Muscle layer of colon (tissue), 2 donors: ENCODE results near the gene SGPL1.

ENCODE experiments used
- H3K27ac ChIP-seq: one replicate; pipeline ENCODE4 v1.7.0; 2013; ENCODE audit warnings: low read depth, mild to moderate bottlenecking, low read length, moderate library complexity
- H3K27me3 ChIP-seq, 2 donors: one replicate each; pipeline ENCODE4 v1.7.0; 2013; ENCODE audit warnings: low read length in 2 of 2, mild to moderate bottlenecking in 2 of 2; ENCODE audit not compliant: insufficient read depth in 2 of 2, control insufficient read depth in 1 of 2
- H3K36me3 ChIP-seq: one replicate; pipeline ENCODE4 v1.7.0; 2013; ENCODE audit warnings: mild to moderate bottlenecking, low read length; ENCODE audit not compliant: insufficient read depth
- H3K4me1 ChIP-seq: one replicate; pipeline ENCODE4 v1.7.0; 2013; ENCODE audit warnings: mild to moderate bottlenecking, low read length; ENCODE audit not compliant: insufficient read depth
- H3K4me3 ChIP-seq, 2 donors: one replicate each; pipeline ENCODE4 v1.7.0; 2013; ENCODE audit warnings: low read length in 2 of 2, low read depth in 1 of 2, mild to moderate bottlenecking in 1 of 2, moderate library complexity in 1 of 2
- H3K9ac ChIP-seq: one replicate; pipeline ENCODE4 v1.7.0; 2013; ENCODE audit warnings: low read length
- H3K9me3 ChIP-seq: one replicate; pipeline ENCODE4 v1.7.0; 2013; ENCODE audit warnings: mild to moderate bottlenecking, low read length
- donor health status: abdominal sarcoma.
- donor health status: Adenocarcinoma of cecum.

Gene SGPL1

DNA sequence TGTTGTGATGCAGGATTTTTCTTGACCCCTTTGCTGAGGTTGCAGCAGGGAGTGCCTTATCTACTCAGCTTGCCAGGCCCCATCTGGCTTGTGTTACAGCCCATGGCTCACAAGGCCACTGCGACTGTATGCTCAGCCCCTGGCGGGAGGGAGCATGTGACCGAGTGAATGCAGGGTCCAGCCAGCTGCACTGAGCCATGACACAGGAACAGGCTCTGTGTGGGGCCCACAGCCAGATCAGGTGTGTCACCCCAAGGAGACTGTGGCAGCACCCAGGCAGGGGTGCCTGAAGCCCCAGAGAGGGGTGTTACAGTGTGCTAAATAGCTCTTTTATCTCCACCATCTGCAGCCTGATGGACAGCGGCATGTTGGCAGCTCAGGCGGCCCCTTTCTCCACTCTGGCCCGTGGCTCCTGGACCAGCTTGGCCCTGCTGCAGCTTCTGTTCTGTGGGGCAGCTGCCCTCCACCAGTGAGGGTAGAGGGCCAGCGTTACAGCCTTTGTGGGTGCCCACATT is 75.2 kb downstream of the SGPL1 start:
- peaks cover 20% of the 10 kb centered on the region for H3K4me1 ChIP-seq
- H3K4me3 ChIP-seq: no peak overlapping the region
- no peak overlapping the region for H3K27ac ChIP-seq
- H3K36me3 ChIP-seq: no peaks in the 10 kb centered on the region
- no peaks in the 10 kb centered on the region for H3K27me3 ChIP-seq
- no peak overlapping the region for H3K9ac ChIP-seq
- H3K9me3 ChIP-seq: no peaks in the 10 kb centered on the region

DNA sequence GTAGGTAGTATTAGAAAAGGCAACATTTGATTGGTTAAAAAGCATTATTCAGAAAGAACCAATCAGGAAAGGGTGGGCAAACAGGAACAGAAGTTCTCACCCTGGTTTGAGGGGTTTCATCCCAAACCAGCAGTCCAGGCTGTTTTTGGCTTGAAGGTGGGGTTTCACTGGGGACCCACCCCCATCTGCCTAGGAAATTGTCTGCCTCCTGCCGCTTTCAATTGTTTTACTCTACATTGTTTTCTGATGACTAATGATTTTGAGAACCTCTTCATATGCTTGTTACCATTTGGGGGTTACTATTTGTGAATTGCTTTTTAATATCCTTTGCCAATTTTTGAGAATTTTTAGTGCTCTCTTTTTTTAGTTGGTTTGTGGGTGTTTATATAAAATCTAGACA is 75.9 kb downstream of the SGPL1 start:
- Histone ChIP-seq H3K27ac (no peak overlapping the region), H3K4me3 (no peak overlapping the region), H3K9me3 (no peaks in the 10 kb centered on the region), H3K4me1 (peaks cover 19% of the 10 kb centered on the region), H3K9ac (no peak overlapping the region), H3K27me3 (no peaks in the 10 kb centered on the region), H3K36me3 (no peaks in the 10 kb centered on the region)

DNA sequence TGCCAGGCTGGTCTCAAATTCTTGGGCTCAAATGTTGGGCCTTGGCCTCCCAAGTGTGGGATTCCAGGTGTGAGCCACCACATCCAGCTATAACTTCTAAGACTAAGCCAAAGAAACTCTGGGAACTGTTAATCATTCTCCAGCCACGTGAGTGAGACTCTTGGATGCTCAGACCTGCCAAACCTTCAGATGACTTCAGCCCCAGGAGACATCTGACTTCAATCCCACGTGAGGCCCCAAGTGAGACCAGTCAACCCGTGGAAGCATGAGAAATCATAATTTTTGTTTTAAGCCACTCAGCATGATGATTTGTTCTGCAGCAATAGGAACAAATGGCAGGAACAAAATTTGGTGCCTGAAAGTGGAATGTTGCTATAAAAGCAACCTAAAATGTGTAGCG is 76.9 kb downstream of the SGPL1 start:
- no peak overlapping the region for H3K9ac ChIP-seq
- no peaks in the 10 kb centered on the region for H3K27me3 ChIP-seq

DNA sequence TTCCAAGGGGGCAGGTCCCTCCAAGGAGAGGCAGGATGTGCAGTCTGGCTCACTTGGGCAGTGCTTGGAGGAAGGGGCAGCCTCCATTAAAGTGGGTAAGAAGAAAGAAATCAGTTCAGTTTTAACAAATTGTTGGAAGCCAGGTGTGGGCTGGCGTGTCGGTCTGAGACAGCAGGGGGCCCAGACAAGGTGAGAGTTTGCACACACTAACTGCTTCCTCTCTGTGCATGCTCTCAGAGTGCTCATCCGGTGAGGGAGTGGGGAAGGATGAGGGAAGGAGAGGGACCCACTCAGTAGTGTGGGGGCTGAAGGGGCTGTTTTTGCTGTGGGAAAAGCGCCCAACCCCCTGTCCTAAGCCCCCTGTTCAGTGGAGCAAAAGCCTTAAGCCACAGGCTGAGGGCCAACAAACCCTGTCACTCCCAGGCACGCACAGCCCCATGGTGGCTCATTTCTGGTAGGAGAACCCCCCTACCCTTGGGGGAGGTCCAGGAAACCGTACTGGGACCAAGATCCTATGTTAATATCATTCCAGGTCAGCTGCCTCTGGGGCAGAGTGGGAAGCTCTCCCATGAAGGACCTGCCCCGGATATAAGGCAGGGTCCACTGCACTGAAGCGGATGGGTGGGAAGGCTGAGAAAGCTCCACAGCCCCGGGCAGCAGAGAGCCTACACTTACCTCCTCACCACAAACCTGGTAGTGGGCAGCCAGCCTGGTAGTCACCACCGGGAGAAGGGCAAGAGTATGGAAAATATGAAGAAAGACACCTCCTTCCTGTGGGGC is 77.7 kb downstream of the SGPL1 start:
- no peaks in the 10 kb centered on the region for H3K9me3 ChIP-seq
- H3K27ac ChIP-seq: no peak overlapping the region
- peaks cover 9% of the 10 kb centered on the region for H3K4me1 ChIP-seq
- no peaks in the 10 kb centered on the region for H3K36me3 ChIP-seq
- no peaks in the 10 kb centered on the region for H3K27me3 ChIP-seq
- no peak overlapping the region for H3K9ac ChIP-seq
- H3K4me3 ChIP-seq: no peak overlapping the region

More for the DNA sequence above, 76.9 kb downstream of the SGPL1 start:
- Histone ChIP-seq H3K4me1 (peaks cover 9% of the 10 kb centered on the region), H3K4me3 (no peak overlapping the region), H3K36me3 (no peaks in the 10 kb centered on the region), H3K9me3 (no peaks in the 10 kb centered on the region), H3K27ac (no peak overlapping the region)

DNA sequence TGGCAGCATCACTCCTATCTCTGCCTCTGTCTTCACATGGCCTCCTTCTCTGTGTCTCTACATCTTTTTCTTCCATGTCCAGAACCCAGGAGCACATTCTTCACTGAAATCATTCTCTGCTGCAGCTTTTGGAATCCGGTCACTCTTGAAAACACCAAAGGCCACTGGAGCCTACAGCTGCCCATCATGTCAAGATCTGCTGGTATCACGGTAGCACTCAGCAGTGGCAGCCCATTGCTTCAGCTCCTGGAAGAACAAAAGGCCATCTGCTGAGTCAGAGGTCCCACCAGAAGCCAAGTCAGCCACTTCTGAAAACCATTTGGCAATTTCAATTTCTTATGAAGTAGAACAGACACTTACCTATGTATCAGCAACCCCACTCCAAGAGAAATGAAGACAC is 78.7 kb downstream of the SGPL1 start:
- Histone ChIP-seq H3K9ac (no peak overlapping the region), H3K27ac (no peak overlapping the region), H3K27me3 (no peaks in the 10 kb centered on the region), H3K9me3 (no peaks in the 10 kb centered on the region), H3K4me3 (no peak overlapping the region), H3K4me1 (peaks cover under 1% of the 10 kb centered on the region), H3K36me3 (no peaks in the 10 kb centered on the region)

DNA sequence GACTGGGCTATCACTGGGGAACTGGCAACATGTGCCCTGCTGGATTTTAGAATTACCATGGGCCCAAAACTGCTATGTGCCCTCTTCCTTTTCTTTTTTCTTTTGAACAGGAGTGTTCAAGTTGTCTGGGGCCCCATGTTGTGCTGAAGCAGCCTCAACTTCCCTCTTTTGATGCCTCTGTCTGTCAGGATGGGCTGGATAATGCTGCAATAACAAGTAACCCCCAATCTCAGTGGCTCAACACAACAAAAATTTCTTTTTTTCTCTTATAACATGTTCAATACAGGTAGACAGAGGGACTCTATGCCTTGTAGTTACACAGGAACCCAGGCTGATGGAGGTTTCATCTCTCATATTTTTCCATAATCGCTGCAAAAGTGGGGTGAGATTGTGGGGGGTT is 80.8 kb downstream of the SGPL1 start:
- Histone ChIP-seq H3K27me3 (no peaks in the 10 kb centered on the region), H3K4me1 (no peaks in the 10 kb centered on the region), H3K9me3 (no peaks in the 10 kb centered on the region), H3K9ac (no peak overlapping the region), H3K4me3 (no peak overlapping the region), H3K27ac (no peak overlapping the region), H3K36me3 (no peaks in the 10 kb centered on the region)

DNA sequence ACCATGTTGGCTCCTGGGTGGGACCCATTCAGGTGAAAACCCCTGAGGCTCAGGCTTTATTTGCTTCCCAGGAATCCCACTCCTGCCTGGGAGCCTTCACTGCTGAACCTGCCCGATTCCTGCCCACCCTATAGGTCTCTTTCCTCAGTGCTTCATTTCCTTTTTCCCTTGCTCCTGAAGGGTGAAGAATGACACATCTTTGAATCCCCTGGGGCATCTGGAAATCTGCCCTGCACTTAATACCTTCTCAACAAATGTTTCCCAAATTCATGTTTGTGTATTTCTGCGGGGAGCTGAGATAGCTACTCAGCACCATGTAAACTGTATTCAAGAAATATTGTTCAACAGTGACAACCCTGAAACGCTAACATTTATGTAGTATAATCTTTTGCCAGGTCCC is 82.9 kb downstream of the SGPL1 start:
- H3K4me1 ChIP-seq: no peaks in the 10 kb centered on the region

DNA sequence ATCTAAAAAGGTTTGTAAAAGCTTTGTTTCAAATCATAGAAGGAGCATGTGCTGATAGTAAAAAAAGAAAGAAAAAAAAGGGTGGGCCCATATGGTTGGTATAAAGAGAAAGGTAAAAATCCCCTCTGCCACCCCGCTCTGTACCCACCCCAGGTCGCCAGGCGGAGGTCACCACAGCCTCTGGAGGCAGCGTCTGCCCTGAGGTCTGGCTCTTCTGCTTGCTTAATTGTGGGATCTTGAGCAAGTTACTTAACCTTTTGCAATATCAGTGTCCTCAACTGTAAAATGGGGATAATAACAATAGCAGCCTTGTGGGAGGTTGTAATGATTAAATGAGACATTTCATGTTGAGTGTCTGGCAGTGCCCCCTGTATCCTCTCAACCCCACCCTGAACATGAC is 83.3 kb downstream of the SGPL1 start:
- Histone ChIP-seq H3K4me3 (no peak overlapping the region), H3K36me3 (no peaks in the 10 kb centered on the region), H3K9me3 (no peaks in the 10 kb centered on the region), H3K4me1 (no peaks in the 10 kb centered on the region), H3K27ac (no peak overlapping the region), H3K27me3 (no peaks in the 10 kb centered on the region), H3K9ac (no peak overlapping the region)

More for the DNA sequence above, 82.9 kb downstream of the SGPL1 start:
- Histone ChIP-seq H3K9me3 (no peaks in the 10 kb centered on the region), H3K27me3 (no peaks in the 10 kb centered on the region), H3K27ac (no peak overlapping the region), H3K9ac (no peak overlapping the region), H3K36me3 (no peaks in the 10 kb centered on the region), H3K4me3 (no peak overlapping the region)

DNA sequence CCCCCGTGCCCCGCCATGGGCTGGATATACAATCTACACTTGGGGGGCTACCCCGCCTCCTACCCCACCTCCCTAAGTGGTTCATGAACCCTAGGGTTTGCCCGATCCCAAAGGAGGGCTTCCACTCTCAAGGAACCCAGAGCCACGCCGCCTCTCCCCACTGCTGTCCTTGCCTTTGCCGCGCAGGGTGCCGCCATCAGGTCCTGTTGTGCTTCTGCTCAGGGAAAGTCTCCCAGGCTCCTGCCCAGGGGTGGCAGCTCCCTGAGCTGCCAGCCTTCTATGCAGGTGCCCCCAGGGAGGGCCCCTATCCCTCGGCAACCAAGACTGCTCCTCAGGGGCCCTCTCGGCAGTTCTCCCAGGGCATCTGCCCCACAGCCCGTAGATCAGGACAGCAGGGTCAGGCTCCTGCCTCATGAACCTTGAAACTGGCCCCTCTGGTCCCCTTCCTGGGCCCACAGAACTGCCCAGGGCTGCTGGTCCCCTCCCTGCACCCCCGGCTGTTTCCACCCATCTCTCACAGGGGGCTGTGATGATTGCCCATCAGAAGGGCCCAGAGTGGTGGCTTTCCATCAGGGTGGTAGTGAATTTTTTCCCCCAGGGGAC is 85.6 kb downstream of the SGPL1 start:
- H3K27ac ChIP-seq: no peak overlapping the region
- no peaks in the 10 kb centered on the region for H3K27me3 ChIP-seq
- H3K36me3 ChIP-seq: no peaks in the 10 kb centered on the region
- H3K9me3 ChIP-seq: no peaks in the 10 kb centered on the region
- no peak overlapping the region for H3K4me3 ChIP-seq
- H3K4me1 ChIP-seq: peaks cover under 1% of the 10 kb centered on the region
- H3K9ac ChIP-seq: no peak overlapping the region

DNA sequence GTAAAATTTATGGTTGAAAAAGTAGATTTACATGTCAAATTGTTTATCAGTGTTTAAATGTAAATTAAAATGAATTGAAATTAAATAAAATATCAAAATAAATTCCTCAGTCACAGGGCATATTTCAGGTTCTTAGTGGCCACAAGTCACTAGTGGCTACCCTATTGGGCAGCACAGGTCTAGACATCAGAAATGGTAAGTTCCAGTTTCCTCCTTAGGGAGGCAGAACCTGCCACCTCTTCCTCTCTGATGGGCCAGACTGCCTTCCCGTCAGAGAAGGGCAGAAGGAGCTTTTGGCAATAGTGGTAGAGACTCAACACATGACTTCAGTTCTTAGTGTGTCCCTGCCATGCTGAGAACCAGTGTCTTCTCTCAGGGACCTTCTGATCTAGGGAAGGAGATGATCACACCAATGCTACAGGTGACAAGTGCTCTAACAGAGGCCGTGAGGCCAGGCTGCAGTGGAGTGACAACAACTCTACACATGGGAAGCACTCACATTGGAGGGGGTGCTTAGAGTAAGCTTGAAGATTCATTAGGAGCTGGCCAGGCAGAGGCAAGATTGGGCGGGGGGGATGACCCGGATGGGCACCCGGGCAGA is 87.0 kb downstream of the SGPL1 start:
- Histone ChIP-seq H3K4me1 (peaks cover 4% of the 10 kb centered on the region), H3K27me3 (no peaks in the 10 kb centered on the region), H3K4me3 (no peak overlapping the region), H3K27ac (no peak overlapping the region), H3K9ac (no peak overlapping the region), H3K9me3 (no peaks in the 10 kb centered on the region), H3K36me3 (no peaks in the 10 kb centered on the region)

DNA sequence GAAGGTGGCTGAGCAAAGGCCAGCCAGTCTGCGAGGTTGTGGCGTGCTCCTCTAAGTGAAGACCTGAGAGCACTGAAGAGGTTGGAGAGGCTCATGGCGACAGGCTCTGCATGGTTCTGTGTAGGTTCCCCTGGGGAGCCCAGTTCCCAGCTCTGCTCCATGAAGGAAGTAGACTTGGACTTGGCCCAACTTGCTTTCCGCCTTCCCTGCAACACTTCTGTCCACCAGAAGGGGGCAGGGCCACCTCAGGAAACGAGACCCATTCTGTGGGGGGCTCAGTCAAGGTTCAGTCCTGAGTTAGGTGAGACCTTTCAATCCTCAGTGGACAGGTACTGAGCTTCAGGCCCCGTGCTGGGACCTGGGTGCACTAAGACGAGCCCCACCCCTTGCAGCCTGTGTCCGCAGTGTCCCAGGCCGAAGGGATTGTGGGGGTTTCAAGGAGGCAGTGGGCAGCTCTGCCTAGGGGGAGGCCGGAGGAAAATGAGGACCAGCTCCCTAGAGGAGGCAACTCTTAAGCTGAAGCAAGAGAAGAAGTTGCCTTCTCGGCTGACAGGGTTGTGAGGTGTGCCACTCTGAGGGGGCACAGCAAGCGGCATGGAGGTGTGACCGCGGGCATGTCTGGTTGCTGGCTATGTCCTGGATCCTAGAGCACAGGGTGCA is 87.6 kb downstream of the SGPL1 start:
- Histone ChIP-seq H3K4me1 (peaks cover 4% of the 10 kb centered on the region), H3K36me3 (no peaks in the 10 kb centered on the region), H3K9me3 (no peaks in the 10 kb centered on the region), H3K27ac (no peak overlapping the region), H3K4me3 (no peak overlapping the region), H3K27me3 (no peaks in the 10 kb centered on the region), H3K9ac (no peak overlapping the region)
